Glutamatergic neuron (in vitro differentiated cells): ENCODE results near the gene LSAMP. TPM values are rescaled to one million over a fixed set of nuclear protein-coding genes. Genes with fewer than 3 reads are reported as not detected.

Source experiments
- DNase-seq: peaks from one replicate; pipeline ENCODE4 v3.0.0; 2022
- H3K27ac Mint-ChIP-seq: one replicate; pipeline ENCODE4 v1.8.0; 2020; ENCODE audit warnings: mild to moderate bottlenecking, mixed read lengths, inconsistent platforms; ENCODE audit not compliant: unreplicated experiment
- H3K27me3 Mint-ChIP-seq: one replicate; pipeline ENCODE4 v1.8.0; 2020; ENCODE audit warnings: mild to moderate bottlenecking, moderate library complexity, mixed read lengths, inconsistent platforms; ENCODE audit not compliant: unreplicated experiment
- H3K36me3 Mint-ChIP-seq: one replicate; pipeline ENCODE4 v1.8.0; 2020; ENCODE audit warnings: mild to moderate bottlenecking, mixed read lengths, inconsistent platforms; ENCODE audit not compliant: unreplicated experiment
- H3K4me1 Mint-ChIP-seq: one replicate; pipeline ENCODE4 v1.8.0; 2020; ENCODE audit warnings: mild to moderate bottlenecking, low read depth, mixed read lengths, inconsistent platforms; ENCODE audit not compliant: unreplicated experiment
- H3K4me3 Mint-ChIP-seq: one replicate; pipeline ENCODE4 v1.8.0; 2020; ENCODE audit warnings: mild to moderate bottlenecking, mixed read lengths, inconsistent platforms; ENCODE audit not compliant: unreplicated experiment
- H3K9me3 Mint-ChIP-seq: one replicate; pipeline ENCODE4 v1.8.0; 2020; ENCODE audit warnings: mild to moderate bottlenecking, moderate library complexity, mixed read lengths, inconsistent platforms; ENCODE audit not compliant: unreplicated experiment
- CTCF ChIP-seq: fragments of 200-600 bp; sonication (generic); IDR thresholded peaks from one replicate; pipeline ENCODE4 v1.5.0; 2021; ENCODE audit not compliant: partially characterized antibody, unreplicated experiment
- total RNA-seq: library from RNA; stranded (reverse); fragmentation: NEBNext Ultra II Directional; extraction: Animal tissue kit (Norgen Biotek cat#: 25700); gene quantifications from one replicate; pipeline ENCODE4 v1.2.1, GENCODE V29; 2021; ENCODE audit not compliant: unreplicated experiment

The LSAMP gene
- total RNA-seq, 1 donor from 2014 or later = 67.1 TPM

- DNase-seq = peak; percentile 67
- H3K36me3 Mint-ChIP-seq = peaks cover 8% of the 10 kb centered on the region
- no peaks in the 10 kb centered on the region for H3K27me3 Mint-ChIP-seq
- H3K9me3 Mint-ChIP-seq = peaks cover 25% of the 10 kb centered on the region
- peaks cover 52% of the 10 kb centered on the region for H3K4me1 Mint-ChIP-seq
- TF ChIP-seq CTCF = no peak
- peak overlapping the region; percentile 94 for H3K27ac Mint-ChIP-seq
- peak overlapping the region; percentile 85 for H3K4me3 Mint-ChIP-seq
These were observed 28.9 kb upstream of the LSAMP start for GRCh38 chr3:116474032-116474780.

- H3K4me1 Mint-ChIP-seq = peaks cover 52% of the 10 kb centered on the region
- no peak for DNase-seq
- no peaks in the 10 kb centered on the region for H3K27me3 Mint-ChIP-seq
- peak overlapping the region; percentile 94 for H3K27ac Mint-ChIP-seq
- peak overlapping the region; percentile 69 for H3K4me3 Mint-ChIP-seq
- H3K9me3 Mint-ChIP-seq = peaks cover 22% of the 10 kb centered on the region
- TF ChIP-seq CTCF = no peak
- peaks cover 8% of the 10 kb centered on the region for H3K36me3 Mint-ChIP-seq
These were observed 28.3 kb upstream of the LSAMP start for GRCh38 chr3:116473602-116474001.

- Mint-ChIP-seq H3K27ac (no peak overlapping the region), H3K9me3 (peaks cover 14% of the 10 kb centered on the region), H3K36me3 (no peaks in the 10 kb centered on the region), H3K4me1 (peaks cover 41% of the 10 kb centered on the region), H3K4me3 (no peak overlapping the region), H3K27me3 (no peaks in the 10 kb centered on the region)
- no peak for DNase-seq
- TF ChIP-seq CTCF = no peak
These were observed 25.4 kb upstream of the LSAMP start for GRCh38 chr3:116470605-116471197.

- Mint-ChIP-seq H3K27ac (no peak overlapping the region), H3K4me3 (no peak overlapping the region), H3K9me3 (peaks cover 12% of the 10 kb centered on the region), H3K36me3 (no peaks in the 10 kb centered on the region), H3K4me1 (peaks cover 31% of the 10 kb centered on the region), H3K27me3 (no peaks in the 10 kb centered on the region)
- no peak for DNase-seq
- no peak for TF ChIP-seq CTCF
These were observed 24.3 kb upstream of the LSAMP start for GRCh38 chr3:116469546-116469945.

GRCh38 chr3:116464276-116464798 is 19.1 kb upstream of the LSAMP start:
- Mint-ChIP-seq H3K36me3 (no peaks in the 10 kb centered on the region), H3K27ac (no peak overlapping the region), H3K4me1 (no peaks in the 10 kb centered on the region), H3K9me3 (peaks cover 3% of the 10 kb centered on the region), H3K27me3 (no peaks in the 10 kb centered on the region), H3K4me3 (no peak overlapping the region)
- no peak for DNase-seq
- TF ChIP-seq CTCF = no peak
